CD14-positive monocyte (primary cell): ENCODE results near the gene EREG. TPM values are rescaled to one million over a fixed set of nuclear protein-coding genes. Genes with fewer than 3 reads are reported as not detected.

ENCODE experiments used
- DNase-seq, 3 donors: peaks; one replicate each; pipeline ENCODE4 v3.0.0-alpha.2; 2011 to 2022
- H2AFZ ChIP-seq: 2 replicates; pipeline ENCODE4 v1.6.0; 2012; ENCODE audit warnings: mild to moderate bottlenecking, low read depth, low read length, inconsistent platforms; ENCODE audit not compliant: insufficient read depth, poor library complexity, severe bottlenecking
- H3K27ac ChIP-seq, 2 donors: 1 replicate in 1 of 2; 2 replicates in 1 of 2; pipeline ENCODE4 v1.5.1; 2012 to 2013; ENCODE audit warnings: low read length in 2 of 2, control low read depth in 1 of 2, inconsistent platforms in 1 of 2, low read depth in 1 of 2, mild to moderate bottlenecking in 1 of 2
- H3K27me3 ChIP-seq, 2 donors: one replicate each; pipeline versions ENCODE4 v1.6.0 to v1.6.1; 2011 to 2013; ENCODE audit warnings: low read length in 2 of 2; ENCODE audit not compliant: control insufficient read depth in 2 of 2, insufficient read depth in 2 of 2
- H3K36me3 ChIP-seq, 2 donors: replicated peaks in 1 of 2; 1 replicate in 1 of 2; 2 replicates in 1 of 2; pipeline versions ENCODE4 v1.5.1 to v1.6.1; 2012 to 2013; ENCODE audit warnings: low read length in 2 of 2, control low read depth in 1 of 2, inconsistent platforms in 1 of 2, mild to moderate bottlenecking in 1 of 2; ENCODE audit not compliant: insufficient read depth in 2 of 2, control insufficient read depth in 1 of 2
- H3K4me1 ChIP-seq, 2 donors: 1 replicate in 1 of 2; 2 replicates in 1 of 2; pipeline versions ENCODE4 v1.5.1 to v1.6.1; 2012 to 2013; ENCODE audit warnings: low read length in 2 of 2, control low read depth in 1 of 2, inconsistent platforms in 1 of 2, mild to moderate bottlenecking in 1 of 2, moderate library complexity in 1 of 2; ENCODE audit not compliant: insufficient read depth in 2 of 2, control insufficient read depth in 1 of 2
- H3K4me2 ChIP-seq: replicated peaks from 2 replicates; pipeline ENCODE3; 2012; ENCODE audit warnings: low read length, moderate library complexity, mild to moderate bottlenecking; ENCODE audit not compliant: poor library complexity, severe bottlenecking; ENCODE audit errors: extremely low read depth
- H3K4me3 ChIP-seq, 3 experiments: fragments of 200-600 bp in 1 of 3; sonication (generic) in 1 of 3; replicated peaks in 1 of 3; 1 replicate in 2 of 3; 2 replicates in 1 of 3; pipeline ENCODE4 v1.5.1; 2011 to 2013; ENCODE audit warnings: low read length in 3 of 3, mild to moderate bottlenecking in 3 of 3, control low read depth in 2 of 3, low read depth in 2 of 3, inconsistent platforms in 1 of 3, moderate library complexity in 1 of 3
- H3K79me2 ChIP-seq: 2 replicates; pipeline ENCODE4 v1.6.0; 2012; ENCODE audit warnings: mild to moderate bottlenecking, control low read depth, inconsistent platforms, low read length, moderate library complexity; ENCODE audit not compliant: insufficient read depth
- H3K9ac ChIP-seq: 2 replicates; pipeline ENCODE4 v1.6.0; 2017; ENCODE audit warnings: low read length, mild to moderate bottlenecking; ENCODE audit not compliant: insufficient read depth, poor library complexity, severe bottlenecking
- H3K9me3 ChIP-seq, 2 donors: replicated peaks in 1 of 2; 1 replicate in 1 of 2; 2 replicates in 1 of 2; pipeline versions ENCODE4 v1.5.1 to v1.6.1; 2012 to 2013; ENCODE audit warnings: low read length in 2 of 2, control low read depth in 1 of 2; ENCODE audit not compliant: control insufficient read depth in 1 of 2, insufficient read depth in 1 of 2
- H4K20me1 ChIP-seq: 2 replicates; pipeline ENCODE4 v1.6.0; 2012; ENCODE audit warnings: mild to moderate bottlenecking, low read length, control low read depth, moderate library complexity; ENCODE audit not compliant: insufficient read depth
- H3K27ac Mint-ChIP-seq, 7 donors: one replicate each; pipeline ENCODE4 v1.8.0; 2020; ENCODE audit warnings: mild to moderate bottlenecking in 7 of 7, mixed read lengths in 7 of 7, moderate library complexity in 6 of 7, inconsistent platforms in 2 of 7
- H3K27me3 Mint-ChIP-seq, 3 donors: one replicate each; pipeline ENCODE4 v1.8.0; 2021 to 2022; ENCODE audit warnings: low read depth in 3 of 3, mild to moderate bottlenecking in 3 of 3, mixed read lengths in 3 of 3, moderate library complexity in 3 of 3, inconsistent platforms in 1 of 3
- H3K36me3 Mint-ChIP-seq, 2 donors: one replicate each; pipeline ENCODE4 v1.8.0; 2020; ENCODE audit warnings: mixed read lengths in 2 of 2, inconsistent platforms in 1 of 2, mild to moderate bottlenecking in 1 of 2
- H3K4me1 Mint-ChIP-seq: one replicate; pipeline ENCODE4 v1.8.0; 2020; ENCODE audit warnings: mild to moderate bottlenecking, mixed read lengths
- H3K4me3 Mint-ChIP-seq, 2 donors: one replicate each; pipeline ENCODE4 v1.8.0; 2020; ENCODE audit warnings: mild to moderate bottlenecking in 2 of 2, mixed read lengths in 2 of 2, moderate library complexity in 1 of 2
- H3K9me3 Mint-ChIP-seq, 7 donors: one replicate each; pipeline ENCODE4 v1.8.0; 2020 to 2022; ENCODE audit warnings: mixed read lengths in 7 of 7, mild to moderate bottlenecking in 6 of 7, moderate library complexity in 6 of 7, inconsistent platforms in 2 of 7
- WGBS: methylation state at CpG from one replicate; pipeline ENCODE4 v1.1.5; 2013; ENCODE audit warnings: missing lambda C conversion rate; ENCODE audit not compliant: insufficient coverage; 5-methylcytosine and 5-hydroxymethylcytosine counted together
- intact Hi-C, 2 donors: fragments of 100-400 bp; cut with micrococcal nuclease; formaldehyde crosslinking; loops; one replicate each; pipeline versions ENCODE4 v1.15.0 to v1.15.1; 2023
- polyA plus RNA-seq, 3 donors: library from polyadenylated mRNA; depleted of rRNA in 1 of 3; unstranded in 2 of 3; stranded (reverse) in 1 of 3; fragments of 300-500 nt in 2 of 3; fragments of >200 nt in 1 of 3; fragmentation: Illumina TruSeq in 2 of 3; gene quantifications; 1 replicate in 2 of 3; 2 replicates in 1 of 3; pipeline ENCODE4 v1.2.3, GENCODE V29; 2012 to 2021
- TF ChIP-seq, protein P1 (sequence below): fragments of 200-600 bp; IDR thresholded peaks from one replicate; pipeline ENCODE4 v1.8.0; 2022; ENCODE audit warnings: antibody characterized with exemption, mild to moderate bottlenecking

Gene EREG
- polyA plus RNA-seq, 3 donors, result 2.7 to 17.2 (median 8.2) TPM

DNA sequence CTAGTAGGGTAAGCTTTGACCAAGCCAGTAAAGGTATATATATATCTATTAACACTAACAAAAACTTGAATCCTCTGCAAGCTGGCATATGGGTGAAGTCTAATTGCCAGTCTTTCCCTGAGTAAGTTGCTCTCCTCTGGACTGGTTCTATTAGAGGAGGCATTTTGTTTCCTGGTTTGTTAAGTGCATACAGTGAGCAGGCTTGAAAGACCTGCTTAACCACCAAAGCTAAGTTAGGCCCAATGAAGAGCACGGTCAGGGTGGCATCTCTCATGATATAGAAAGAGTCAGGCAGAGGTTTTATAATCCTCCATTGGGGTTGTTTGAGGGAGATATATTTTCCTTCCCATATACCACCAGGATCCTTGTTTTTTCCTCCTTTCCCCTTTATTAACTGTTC is 70.4 kb downstream of the EREG start:
- no peaks in the 10 kb centered on the region for H3K27me3 ChIP-seq
- H3K27me3 Mint-ChIP-seq, result no peaks in the 10 kb centered on the region
- no CpG with 5 or more reads among the region's 1 CpG for WGBS

DNA sequence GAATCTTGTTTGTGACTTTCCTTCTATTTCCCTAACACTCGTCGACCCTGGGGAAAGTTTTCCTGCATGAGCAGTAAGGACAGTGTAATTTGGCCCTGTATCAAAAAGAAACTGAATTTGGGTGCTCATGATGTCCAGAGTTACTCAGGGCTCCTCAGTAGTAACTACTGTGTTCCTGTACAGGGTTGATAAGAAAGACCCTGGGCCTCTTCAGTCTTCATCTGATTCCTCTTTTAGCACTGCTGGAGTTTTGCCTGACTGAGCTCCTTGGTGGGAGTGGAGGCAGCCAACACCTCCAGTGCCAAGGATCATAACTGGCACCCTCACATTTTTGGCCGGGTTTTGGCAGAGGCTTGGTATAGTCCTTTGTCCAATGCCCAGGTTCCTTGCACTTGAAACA is 72.9 kb downstream of the EREG start:
- Histone ChIP-seq H3K9me3 (no peaks in the 10 kb centered on the region), H3K27ac (no peak overlapping the region), H3K27me3 (no peaks in the 10 kb centered on the region), H3K79me2 (no peaks in the 10 kb centered on the region), H2AFZ (no peak overlapping the region), H3K9ac (no peak overlapping the region), H4K20me1 (no peaks in the 10 kb centered on the region), H3K4me3 (no peak overlapping the region), H3K36me3 (no peaks in the 10 kb centered on the region), H3K4me2 (no peak overlapping the region), H3K4me1 (no peaks in the 10 kb centered on the region)
- Mint-ChIP-seq H3K9me3 (peaks cover 0 to 10% (median 5%) of the 10 kb centered on the region in 7 donors), H3K36me3 (no peaks in the 10 kb centered on the region), H3K4me1 (no peaks in the 10 kb centered on the region), H3K27me3 (peaks cover 0 to 2% (median 0%) of the 10 kb centered on the region in 3 donors), H3K4me3 (no peak overlapping the region), H3K27ac (no peak overlapping the region)
- intact Hi-C loops, result loop anchor here in 1 of 2 donors (10.0 kb wide), 1 partner anchor 53 kb away; no protein-coding TSS in a partner anchor
- DNase-seq, result no peak
- TF ChIP-seq, protein P1, sequence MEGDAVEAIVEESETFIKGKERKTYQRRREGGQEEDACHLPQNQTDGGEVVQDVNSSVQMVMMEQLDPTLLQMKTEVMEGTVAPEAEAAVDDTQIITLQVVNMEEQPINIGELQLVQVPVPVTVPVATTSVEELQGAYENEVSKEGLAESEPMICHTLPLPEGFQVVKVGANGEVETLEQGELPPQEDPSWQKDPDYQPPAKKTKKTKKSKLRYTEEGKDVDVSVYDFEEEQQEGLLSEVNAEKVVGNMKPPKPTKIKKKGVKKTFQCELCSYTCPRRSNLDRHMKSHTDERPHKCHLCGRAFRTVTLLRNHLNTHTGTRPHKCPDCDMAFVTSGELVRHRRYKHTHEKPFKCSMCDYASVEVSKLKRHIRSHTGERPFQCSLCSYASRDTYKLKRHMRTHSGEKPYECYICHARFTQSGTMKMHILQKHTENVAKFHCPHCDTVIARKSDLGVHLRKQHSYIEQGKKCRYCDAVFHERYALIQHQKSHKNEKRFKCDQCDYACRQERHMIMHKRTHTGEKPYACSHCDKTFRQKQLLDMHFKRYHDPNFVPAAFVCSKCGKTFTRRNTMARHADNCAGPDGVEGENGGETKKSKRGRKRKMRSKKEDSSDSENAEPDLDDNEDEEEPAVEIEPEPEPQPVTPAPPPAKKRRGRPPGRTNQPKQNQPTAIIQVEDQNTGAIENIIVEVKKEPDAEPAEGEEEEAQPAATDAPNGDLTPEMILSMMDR, result no peak
- WGBS, result 93% methylated on average over 3 of the region's 3 CpGs

More for the DNA sequence above, 70.4 kb downstream of the EREG start:
- H3K4me3 Mint-ChIP-seq, result no peak overlapping the region
- peaks cover 6% of the 10 kb centered on the region for H3K4me1 Mint-ChIP-seq
- DNase-seq, result no peak
- no peak overlapping the region for H3K4me2 ChIP-seq
- no peaks in the 10 kb centered on the region for H3K9me3 ChIP-seq
- intact Hi-C loops, result loop anchor here in 1 of 2 donors (10.0 kb wide), 1 partner anchor 50 kb away; no protein-coding TSS in a partner anchor
- H3K27ac ChIP-seq, result no peak overlapping the region
- no peaks in the 10 kb centered on the region for H3K36me3 Mint-ChIP-seq
- no peak overlapping the region for H3K27ac Mint-ChIP-seq
- H4K20me1 ChIP-seq, result no peaks in the 10 kb centered on the region
- peaks cover 2 to 10% of the 10 kb centered on the region in 2 donors for H3K4me1 ChIP-seq
- no peaks in the 10 kb centered on the region for H3K36me3 ChIP-seq
- H3K79me2 ChIP-seq, result no peaks in the 10 kb centered on the region
- H3K9me3 Mint-ChIP-seq, result peaks cover 0 to 10% (median 5%) of the 10 kb centered on the region in 7 donors
- H3K9ac ChIP-seq, result no peak overlapping the region
- no peak overlapping the region for H3K4me3 ChIP-seq
- H2AFZ ChIP-seq, result no peak overlapping the region
- TF ChIP-seq, protein P1, result no peak

Other genes starting within 250 kb of the EREG start
- gene MTHFD2L, start 207.0 kb upstream of the EREG start, polyA plus RNA-seq, result 1 to 10 TPM; 4.3 to 7.0 (median 4.8) TPM
- gene EPGN, start 56.7 kb upstream of the EREG start, polyA plus RNA-seq, result not detected
- 1 to 10 TPM; 4.2 to 9.2 (median 9.1) TPM for gene AREG, start 80.0 kb downstream of the EREG start, polyA plus RNA-seq